Ovary (tissue), 3 donors: Measurements from ENCODE around the gene MDGA2.

Experiments
- POLR2A ChIP-seq: fragments of 450-650 bp; IDR thresholded peaks from one replicate; pipeline ENCODE4 v1.6.1; 2017; ENCODE audit warnings: antibody characterized with exemption, mild to moderate bottlenecking, moderate library complexity
- TF ChIP-seq, protein P1 (sequence below), 3 donors: fragments of 450-650 bp in 2 of 3; fragments of 200-600 bp in 1 of 3; IDR thresholded peaks; one replicate each; pipeline versions ENCODE4 v1.5.1 to v1.8.0; 2016 to 2022; ENCODE audit warnings: antibody characterized with exemption in 3 of 3, mild to moderate bottlenecking in 1 of 3
- donor health status: DM: no; HTN: no; CAD: no.

DNA sequence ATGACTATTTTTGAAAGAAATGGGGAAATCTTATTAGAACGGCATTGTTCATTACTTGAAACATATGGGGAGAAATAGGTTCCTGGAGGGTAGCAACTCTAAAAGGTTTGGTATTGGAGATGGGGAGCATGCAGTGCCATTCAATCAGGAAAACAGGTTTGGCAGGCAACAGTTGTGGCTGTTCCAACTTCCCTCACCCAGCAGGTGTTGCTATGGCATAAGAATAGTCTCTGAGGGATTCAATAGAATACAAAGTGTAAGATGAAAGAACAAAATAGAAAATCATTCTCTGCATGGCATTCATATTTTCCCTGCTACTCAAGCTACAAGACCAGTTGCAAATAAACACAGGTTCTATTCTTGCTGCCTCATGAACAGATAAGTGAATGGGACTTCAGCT, 630.6 kb downstream of the MDGA2 start:
- no peak for TF ChIP-seq POLR2A
- TF ChIP-seq, protein P1, sequence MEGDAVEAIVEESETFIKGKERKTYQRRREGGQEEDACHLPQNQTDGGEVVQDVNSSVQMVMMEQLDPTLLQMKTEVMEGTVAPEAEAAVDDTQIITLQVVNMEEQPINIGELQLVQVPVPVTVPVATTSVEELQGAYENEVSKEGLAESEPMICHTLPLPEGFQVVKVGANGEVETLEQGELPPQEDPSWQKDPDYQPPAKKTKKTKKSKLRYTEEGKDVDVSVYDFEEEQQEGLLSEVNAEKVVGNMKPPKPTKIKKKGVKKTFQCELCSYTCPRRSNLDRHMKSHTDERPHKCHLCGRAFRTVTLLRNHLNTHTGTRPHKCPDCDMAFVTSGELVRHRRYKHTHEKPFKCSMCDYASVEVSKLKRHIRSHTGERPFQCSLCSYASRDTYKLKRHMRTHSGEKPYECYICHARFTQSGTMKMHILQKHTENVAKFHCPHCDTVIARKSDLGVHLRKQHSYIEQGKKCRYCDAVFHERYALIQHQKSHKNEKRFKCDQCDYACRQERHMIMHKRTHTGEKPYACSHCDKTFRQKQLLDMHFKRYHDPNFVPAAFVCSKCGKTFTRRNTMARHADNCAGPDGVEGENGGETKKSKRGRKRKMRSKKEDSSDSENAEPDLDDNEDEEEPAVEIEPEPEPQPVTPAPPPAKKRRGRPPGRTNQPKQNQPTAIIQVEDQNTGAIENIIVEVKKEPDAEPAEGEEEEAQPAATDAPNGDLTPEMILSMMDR (IDR thresholded peaks at IDR 0.05), result no peak
